Activated gamma-delta T cell treated with Interleukin-2 at 50 U/mL for 16 hours (primary cell): ENCODE data around the gene CCDC6.
"Not testable (repeated sequence)": the region's sequence is repeated elsewhere in the genome, so short reads cannot be mapped to it uniquely, and the experiment has no call there.

Experiments used
- DNase-seq: peaks from one replicate; pipeline ENCODE4 v3.0.0-alpha.2; 2020

The CCDC6 gene

GRCh38 chr10:59879363-59879913 lies 26.9 kb downstream of the CCDC6 start:
- no peak for DNase-seq

DNA sequence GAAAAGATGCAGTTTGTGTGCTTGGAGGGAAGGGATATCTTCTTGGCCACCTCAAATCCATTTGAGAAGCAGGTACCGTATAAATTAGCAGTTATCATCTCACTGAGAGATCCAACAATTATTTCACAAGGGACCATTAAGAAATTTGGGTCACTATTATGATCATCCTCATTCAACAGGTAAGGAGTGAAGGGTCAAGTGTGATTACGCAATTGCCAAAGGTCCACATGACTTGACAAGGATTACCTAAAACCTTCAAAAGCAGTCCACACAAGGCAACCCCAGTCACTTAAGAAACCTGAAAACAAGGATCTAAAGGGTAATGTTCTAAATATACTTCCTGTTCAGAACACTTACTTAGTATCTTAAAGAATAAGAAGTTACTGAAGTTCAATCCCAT lies 27.4 kb downstream of the CCDC6 start:
- DNase-seq: no peak

DNA sequence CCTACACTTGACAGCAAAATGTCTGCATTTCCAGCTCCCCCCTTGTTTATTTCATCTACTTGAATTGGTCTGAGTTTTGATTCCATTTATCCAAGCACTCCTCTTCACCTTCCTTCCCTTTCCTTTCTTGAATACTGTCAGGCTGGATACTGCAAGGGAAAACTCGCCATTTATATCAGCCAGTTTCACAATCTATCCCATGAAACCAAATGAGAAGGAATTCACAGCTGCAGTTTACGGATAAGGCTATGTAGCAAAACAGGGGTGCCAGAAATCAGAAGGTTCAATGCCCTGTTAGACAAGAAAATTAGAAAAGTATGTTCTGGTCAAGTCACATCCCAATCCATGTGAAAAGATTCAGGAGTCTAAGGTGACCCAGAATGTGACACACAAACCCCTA lies 28.1 kb downstream of the CCDC6 start:
- no peak for DNase-seq

DNA sequence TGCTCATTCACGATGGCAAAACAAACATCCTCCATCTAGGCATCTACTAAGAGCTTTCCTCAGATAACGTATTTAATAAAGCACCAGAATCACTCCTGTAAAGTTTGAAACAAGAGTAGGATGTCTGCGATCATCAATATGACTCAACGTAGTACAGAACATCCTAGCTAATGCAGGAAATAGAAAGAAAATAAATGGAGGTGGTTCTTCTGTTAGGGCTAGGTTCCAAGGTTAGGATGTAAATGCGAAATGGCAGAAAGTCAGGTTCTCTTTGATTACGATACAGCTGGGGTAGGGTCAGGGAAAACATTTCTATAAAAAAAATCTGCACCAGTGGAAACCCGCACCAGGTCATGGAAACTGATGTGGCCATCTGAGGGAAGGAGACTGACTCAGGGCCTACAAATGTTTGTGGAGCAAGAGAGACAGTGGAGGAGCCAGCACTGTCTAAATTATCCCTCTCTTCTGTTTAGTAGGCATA lies 29.1 kb downstream of the CCDC6 start:
- no peak for DNase-seq

DNA sequence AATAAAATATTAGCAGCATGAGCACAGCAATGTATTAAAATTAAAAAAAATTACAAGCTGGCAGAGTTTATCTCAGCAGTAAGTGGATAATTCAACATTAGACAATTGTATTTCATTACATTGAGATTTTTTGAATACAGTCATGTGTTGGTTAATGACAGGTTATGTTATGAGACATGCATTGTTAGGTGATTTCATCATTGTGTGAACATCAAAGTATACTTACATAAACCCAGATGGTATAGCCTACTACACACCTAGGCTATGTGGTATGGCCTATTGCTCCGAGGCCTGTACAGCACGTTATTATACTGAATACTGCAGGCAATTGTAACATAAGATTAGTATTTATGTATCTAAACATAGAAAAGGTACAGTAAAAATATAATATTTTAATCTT lies 29.7 kb downstream of the CCDC6 start:
- no peak for DNase-seq

DNA sequence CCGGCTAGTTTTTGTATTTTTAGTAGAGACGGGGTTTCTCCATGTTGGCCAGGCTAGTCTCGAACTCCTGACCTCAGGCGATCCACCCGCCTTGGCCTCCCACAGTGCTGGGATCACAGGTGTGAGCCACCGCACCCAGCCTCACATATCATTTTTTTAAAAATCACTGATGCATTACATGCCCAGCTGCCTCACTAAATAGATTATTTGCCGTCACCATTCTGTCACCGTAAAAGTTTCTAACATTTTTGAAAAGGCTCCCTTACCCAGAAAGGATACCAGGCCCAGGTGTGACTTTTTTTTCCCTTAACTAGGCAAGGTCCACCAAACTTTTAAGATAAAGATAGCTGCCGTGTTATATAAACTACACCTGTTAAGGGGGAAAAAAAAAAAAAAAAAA lies 30.1 kb downstream of the CCDC6 start:
- not testable (repeated sequence) for DNase-seq

- no peak for DNase-seq
These were observed 32.5 kb downstream of the CCDC6 start for GRCh38 chr10:59873896-59874295.

DNA sequence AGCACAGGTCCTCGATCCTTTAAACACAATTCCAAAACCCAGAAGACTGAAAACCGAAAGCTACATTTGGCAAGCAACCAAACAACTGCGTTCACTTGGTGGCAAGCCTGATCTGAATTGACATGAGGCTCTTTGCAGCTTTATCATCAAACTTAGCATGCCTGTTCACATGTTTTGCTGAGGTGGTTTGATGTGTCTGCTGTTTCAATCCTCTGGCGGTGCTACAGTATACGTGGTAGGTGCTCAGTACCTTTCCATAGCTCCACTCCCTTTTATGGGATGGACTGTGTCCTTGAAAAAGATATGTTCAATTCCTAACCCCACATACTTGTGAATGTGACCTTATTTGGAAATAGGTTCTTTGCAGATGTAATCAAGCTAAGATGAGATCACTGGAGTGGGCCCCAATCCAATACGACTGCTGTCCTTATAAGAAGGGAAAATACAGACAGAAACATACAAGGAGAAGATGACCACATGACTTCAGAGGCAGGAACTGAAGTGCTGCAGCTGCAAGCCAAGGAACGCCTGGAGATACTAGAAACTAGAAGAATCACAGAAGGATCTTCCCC lies 33.4 kb downstream of the CCDC6 start:
- no peak for DNase-seq

GRCh38 chr10:59870152-59870551 lies 36.2 kb downstream of the CCDC6 start:
- DNase-seq: no peak

GRCh38 chr10:59869594-59869940 lies 36.8 kb downstream of the CCDC6 start:
- DNase-seq: no peak

GRCh38 chr10:59868696-59869593 lies 37.4 kb downstream of the CCDC6 start:
- DNase-seq: no peak

DNA sequence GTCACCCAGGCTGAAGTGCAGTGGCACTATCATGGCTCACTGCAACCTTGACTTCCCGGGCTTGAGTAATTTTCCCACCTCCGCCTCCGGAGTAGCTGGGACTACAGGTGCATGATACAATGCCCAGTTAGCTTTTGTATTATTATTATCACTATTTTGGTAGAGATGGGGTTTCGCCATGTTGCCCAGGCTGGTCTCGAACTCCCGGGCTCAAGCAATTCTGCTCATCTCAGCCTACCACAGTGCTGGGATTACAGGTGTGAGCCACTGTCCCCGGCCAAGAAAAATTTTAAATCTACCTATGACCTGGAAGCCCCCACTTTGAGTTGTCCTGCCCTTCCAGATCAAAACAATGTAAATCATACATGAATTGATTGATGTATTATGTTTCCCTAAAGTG lies 38.8 kb downstream of the CCDC6 start:
- no peak for DNase-seq

- DNase-seq: peak; percentile 8
These were observed 41.3 kb downstream of the CCDC6 start for GRCh38 chr10:59865101-59865500.

GRCh38 chr10:59864141-59864962 lies 42.0 kb downstream of the CCDC6 start:
- DNase-seq: peak; percentile 16

DNA sequence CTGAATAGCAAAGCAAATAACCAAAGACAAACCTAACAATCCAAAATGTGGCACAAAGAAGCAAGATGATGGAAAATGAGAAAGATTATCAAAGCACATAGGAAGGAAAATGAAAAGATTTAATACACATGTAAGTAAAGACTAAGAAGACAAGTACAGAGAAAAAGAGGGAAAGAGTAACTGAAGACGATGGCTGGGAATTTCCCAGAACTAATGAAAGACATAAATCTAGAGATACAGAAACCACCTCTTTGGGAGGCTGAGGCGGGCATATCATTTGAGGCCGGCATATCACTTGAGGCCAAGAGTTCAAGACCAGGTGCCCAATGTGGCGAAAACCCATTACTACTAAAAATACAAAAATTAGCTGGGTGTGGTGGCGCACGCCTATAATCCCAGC lies 46.8 kb downstream of the CCDC6 start:
- DNase-seq: no peak

GRCh38 chr10:59857921-59858320 lies 48.4 kb downstream of the CCDC6 start:
- no peak for DNase-seq

- no peak for DNase-seq
These were observed 49.3 kb downstream of the CCDC6 start for GRCh38 chr10:59857049-59857448.

DNA sequence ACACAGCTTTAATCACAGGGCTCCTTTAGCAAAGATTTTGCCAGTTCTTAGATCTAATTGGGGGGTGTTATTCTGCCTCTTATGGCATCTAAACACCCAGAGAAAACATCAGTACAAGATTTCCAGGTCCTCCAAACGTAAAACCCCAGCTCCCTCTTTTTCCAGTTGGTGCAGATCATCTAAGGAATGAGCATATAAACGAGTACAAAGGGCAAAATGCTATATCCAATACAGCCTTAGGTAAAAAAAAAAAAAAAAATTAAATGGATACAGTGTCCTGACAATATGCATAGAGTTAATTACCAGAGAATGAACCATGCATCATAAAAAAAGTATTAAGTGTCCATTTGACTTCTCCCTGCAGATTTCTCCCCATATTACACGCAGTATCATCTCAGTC lies 50.3 kb downstream of the CCDC6 start:
- DNase-seq: no peak

- DNase-seq: no peak
These were observed 51.8 kb downstream of the CCDC6 start for GRCh38 chr10:59854571-59854970.

DNA sequence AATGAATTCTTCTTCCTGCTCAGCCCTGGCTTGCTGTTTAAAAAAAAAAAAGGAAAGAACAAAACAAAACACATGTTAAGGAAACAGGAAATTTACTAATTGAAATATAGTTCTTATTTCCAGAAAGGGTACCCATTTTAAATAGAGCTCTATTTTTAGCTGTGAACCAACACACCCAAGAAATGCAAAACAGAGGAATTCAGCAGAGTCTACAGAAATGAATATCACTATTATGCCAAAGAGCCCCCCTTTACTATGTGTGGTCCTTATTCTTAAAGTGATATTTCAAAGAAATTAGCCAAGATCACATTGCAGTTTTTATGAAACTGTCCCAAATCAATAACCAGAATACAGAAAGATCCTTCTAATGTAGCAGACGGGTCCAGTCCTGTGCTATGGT lies 53.7 kb downstream of the CCDC6 start:
- DNase-seq: no peak

DNA sequence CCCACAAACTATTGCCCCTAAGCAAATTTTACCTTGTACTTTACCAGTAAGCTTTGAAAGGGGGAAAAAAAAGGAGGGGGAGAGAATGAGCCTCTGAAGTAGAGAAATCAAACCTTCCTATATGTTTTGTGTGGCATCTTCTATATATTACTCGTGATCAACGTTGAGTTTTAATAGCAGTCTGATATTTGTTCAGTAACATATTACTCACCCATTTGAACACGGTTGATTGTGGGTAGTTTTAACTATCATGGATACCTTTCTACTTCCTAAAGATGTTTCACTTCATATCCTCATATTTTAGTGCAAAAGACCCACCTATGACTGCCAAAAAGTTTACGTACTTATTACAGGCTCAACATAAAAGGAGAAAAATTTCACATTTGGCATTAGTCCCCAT lies 54.5 kb downstream of the CCDC6 start:
- no peak for DNase-seq

DNA sequence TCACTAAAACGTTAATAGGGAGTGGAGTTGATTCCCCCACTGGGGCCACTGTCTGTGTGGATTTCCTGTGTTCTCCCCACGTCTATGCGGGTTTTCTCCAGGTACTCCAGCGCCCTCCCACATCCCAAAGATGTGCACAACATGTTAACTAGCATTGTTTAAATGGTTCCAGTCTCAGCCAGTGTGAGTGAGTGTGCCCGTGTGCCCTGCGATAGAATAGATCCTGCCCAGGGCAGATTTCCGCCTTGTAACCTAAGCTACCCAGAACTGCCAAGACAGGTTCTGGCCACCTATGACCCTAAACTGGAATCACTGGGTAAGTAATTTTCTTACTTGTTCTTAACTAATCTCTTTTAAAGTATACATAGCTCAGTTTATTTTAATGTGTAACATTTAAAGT lies 58.5 kb downstream of the CCDC6 start:
- no peak for DNase-seq

DNA sequence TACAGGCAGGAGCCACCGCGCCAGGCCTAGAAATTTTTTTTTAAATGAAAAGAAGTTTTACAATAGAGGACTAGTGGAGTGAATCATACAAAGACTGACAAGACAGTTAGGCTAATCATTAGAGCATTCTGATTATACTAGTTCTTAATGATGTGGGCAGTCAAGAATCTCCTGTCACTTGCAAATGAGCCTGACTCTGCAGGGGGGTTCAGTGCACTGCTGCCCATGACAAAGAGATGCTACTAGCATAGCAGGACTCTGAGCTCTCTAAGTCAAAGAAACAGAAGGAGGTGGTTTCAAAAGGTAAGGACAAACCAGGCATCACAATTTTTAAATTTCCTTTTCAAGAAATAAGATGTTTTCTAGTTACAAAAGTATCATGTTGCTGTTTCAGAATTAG lies 59.0 kb downstream of the CCDC6 start:
- DNase-seq: no peak
